Heart left ventricle (tissue), 13 donors: ENCODE measurements around the gene TRIOBP.

Experiments
- POLR2A ChIP-seq, 2 donors: fragments of 450-650 bp; IDR thresholded peaks; one replicate each; pipeline ENCODE4 v1.6.1; 2017; ENCODE audit warnings: antibody characterized with exemption in 2 of 2, mild to moderate bottlenecking in 2 of 2, moderate library complexity in 2 of 2
- TF ChIP-seq, protein P1 (sequence below), 12 donors: fragments of 200-600 bp; sonication (generic) in 4 of 12; IDR thresholded peaks; one replicate each; pipeline versions ENCODE4 v1.5.0 to v1.8.0; 2018 to 2022; ENCODE audit warnings: antibody characterized with exemption in 12 of 12, mild to moderate bottlenecking in 5 of 12
- donor health status: ischemic (EF 13 %, LVEDD 7.1; RV severe dilation, severe dysfunction).
- donor health status: DM: no; HTN: yes; CAD: no.
- donor health status: DM: no; HTN: no; CAD: no.
- donor health status: ischemic (EF 25% LVEDD 6.9; RV normal size, moderate dysfunction).
- donor health status: ischemic (EF 25% LVEDD 5.7; RV mildly dilated, moderate dysfunction).
- donor health status: ischemic (EF 35%, LVEDD 5.7; RV mildly dilated, moderate dysfunction).
- donor health status: nonischemic (EF 11% LVEDD 7.7; RV severe dilation, severe dysfunction).
- donor health status: DM: yes; HTN: yes; CAD: no.
- donor health status: PGD.
- donor health status: ischemic (EF 29% LVEDD 5.4; RV normal size, mild dysfunction).
- donor health status: nonischemic (EF 23%, LVEDD 6.1; RV moderate dilation, normal function).

DNA sequence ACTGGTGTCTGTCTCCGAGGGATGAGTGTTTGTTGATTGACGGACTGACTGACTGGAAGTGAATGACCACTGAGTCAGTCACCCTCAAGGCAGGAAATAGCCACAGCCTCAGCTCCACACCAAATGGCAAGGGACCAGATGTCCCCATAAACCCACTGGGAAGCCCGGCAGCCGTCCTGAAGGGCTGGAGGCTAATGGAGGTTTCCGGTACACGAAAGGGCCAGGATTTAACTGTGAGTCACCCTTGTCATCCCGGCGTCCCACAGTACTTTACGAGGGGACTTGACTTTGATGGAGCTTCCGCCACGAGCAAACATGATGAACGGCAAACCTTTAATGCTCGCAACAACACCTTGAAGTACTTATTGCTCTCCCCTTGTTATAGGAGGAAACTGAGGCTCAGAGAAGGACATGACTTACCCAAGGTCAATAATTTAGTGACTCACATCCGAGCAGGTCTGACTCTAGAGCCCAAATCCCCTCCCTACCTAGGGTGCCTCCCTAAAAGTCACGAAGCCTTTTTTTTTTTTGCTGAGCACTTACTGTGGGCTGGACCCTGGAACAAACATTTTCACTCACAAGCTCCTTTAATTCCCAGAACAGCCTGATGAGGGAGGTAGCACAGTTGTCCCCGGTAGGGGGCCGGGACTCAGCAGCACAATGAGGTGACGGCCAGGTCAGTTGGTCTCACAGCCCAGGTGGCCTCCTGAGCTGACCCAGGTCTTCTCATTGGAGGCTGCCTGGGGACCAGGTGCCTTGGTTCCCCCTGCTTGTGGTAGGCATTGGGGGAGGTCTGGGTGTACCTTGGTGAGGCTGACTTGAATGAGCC, 85.7 kb downstream of the TRIOBP start:
- no peak for TF ChIP-seq POLR2A (IDR thresholded peaks at IDR 0.05)
- TF ChIP-seq, protein P1, sequence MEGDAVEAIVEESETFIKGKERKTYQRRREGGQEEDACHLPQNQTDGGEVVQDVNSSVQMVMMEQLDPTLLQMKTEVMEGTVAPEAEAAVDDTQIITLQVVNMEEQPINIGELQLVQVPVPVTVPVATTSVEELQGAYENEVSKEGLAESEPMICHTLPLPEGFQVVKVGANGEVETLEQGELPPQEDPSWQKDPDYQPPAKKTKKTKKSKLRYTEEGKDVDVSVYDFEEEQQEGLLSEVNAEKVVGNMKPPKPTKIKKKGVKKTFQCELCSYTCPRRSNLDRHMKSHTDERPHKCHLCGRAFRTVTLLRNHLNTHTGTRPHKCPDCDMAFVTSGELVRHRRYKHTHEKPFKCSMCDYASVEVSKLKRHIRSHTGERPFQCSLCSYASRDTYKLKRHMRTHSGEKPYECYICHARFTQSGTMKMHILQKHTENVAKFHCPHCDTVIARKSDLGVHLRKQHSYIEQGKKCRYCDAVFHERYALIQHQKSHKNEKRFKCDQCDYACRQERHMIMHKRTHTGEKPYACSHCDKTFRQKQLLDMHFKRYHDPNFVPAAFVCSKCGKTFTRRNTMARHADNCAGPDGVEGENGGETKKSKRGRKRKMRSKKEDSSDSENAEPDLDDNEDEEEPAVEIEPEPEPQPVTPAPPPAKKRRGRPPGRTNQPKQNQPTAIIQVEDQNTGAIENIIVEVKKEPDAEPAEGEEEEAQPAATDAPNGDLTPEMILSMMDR (IDR thresholded peaks at IDR 0.05), result no peak
